Placental pericyte (primary cell): ENCODE data around the gene SPINK5. TPM values are rescaled to one million over a fixed set of nuclear protein-coding genes. Genes with fewer than 3 reads are reported as not detected.

Experiments used
- total RNA-seq: library from RNA; depleted of rRNA; stranded (reverse); fragments of >200 nt; gene quantifications from 2 replicates; pipeline ENCODE4 v1.2.3, GENCODE V29; 2012

The SPINK5 gene
- total RNA-seq, result under 0.01 TPM in 1 of 2 replicates, not detected in the other

GRCh38 chr5:148063861-148064260 is at the start of gene SPINK5:
Gene SPINK5, plus strand, starts transcription at chr5:148063980. Its CDS starts 65 bp downstream, at chr5:148064045.

GRCh38 chr5:148168246-148168645 is 104.5 kb downstream of the SPINK5 start, which contains the start of gene SPINK14:
Gene SPINK14, plus strand, starts transcription at chr5:148168546. Its CDS starts 1,187 bp downstream, at chr5:148169733.

Other genes starting within 250 kb of the SPINK5 start
- gene SPINK1, start 232.3 kb upstream of the SPINK5 start, total RNA-seq, result not detected in 2 replicates
- not detected in 2 replicates for gene SCGB3A2, start 185.3 kb upstream of the SPINK5 start, total RNA-seq
- 0.29 TPM in 1 of 2 replicates, not detected in the other for gene C5orf46, start 157.4 kb upstream of the SPINK5 start, total RNA-seq
- gene SPINK14, start 104.6 kb downstream of the SPINK5 start, total RNA-seq, result not detected in 2 replicates
- not detected in 2 replicates for gene SPINK6, start 139.1 kb downstream of the SPINK5 start, total RNA-seq
- gene MARCOL, start 174.5 kb downstream of the SPINK5 start, total RNA-seq, result not detected in 2 replicates
- not detected in 2 replicates for gene SPINK13, start 204.8 kb downstream of the SPINK5 start, total RNA-seq
- gene SPINK7, start 248.4 kb downstream of the SPINK5 start, total RNA-seq, result not detected in 2 replicates